Measurements from ENCODE around the gene SYNPR.

The SYNPR gene

GRCh38 chr3:63325386-63325785 is 47.3 kb downstream of the SYNPR start:
- no peak for TF ChIP-seq JUND (IDR thresholded peaks at IDR 0.05; ENCODE audit: low read depth)
- DNase-seq (ENCODE audit: low read depth in 1 of 2, low spot score in 1 of 2), result no peak
- in situ Hi-C loops (cut with HindIII; ENCODE audit: low pct_unique_long_range_greater_than_20kb, low sequenced_read_pairs), result no loop called here

GRCh38 chr3:63328365-63328764 is 50.3 kb downstream of the SYNPR start:
- TF ChIP-seq JUND (IDR thresholded peaks at IDR 0.05; ENCODE audit: low read depth), result no peak
- DNase-seq (ENCODE audit: low read depth in 1 of 2, low spot score in 1 of 2), result no peak
- in situ Hi-C loops (cut with HindIII; ENCODE audit: low pct_unique_long_range_greater_than_20kb, low sequenced_read_pairs), result no loop called here

GRCh38 chr3:63331520-63331919 is 53.4 kb downstream of the SYNPR start:
- DNase-seq (ENCODE audit: low read depth in 1 of 2, low spot score in 1 of 2), result no peak
- in situ Hi-C loops (cut with HindIII; ENCODE audit: low pct_unique_long_range_greater_than_20kb, low sequenced_read_pairs), result no loop called here
- no peak for TF ChIP-seq JUND (IDR thresholded peaks at IDR 0.05; ENCODE audit: low read depth)

- TF ChIP-seq JUND (IDR thresholded peaks at IDR 0.05; ENCODE audit: low read depth), result no peak
- in situ Hi-C loops (cut with HindIII; ENCODE audit: low pct_unique_long_range_greater_than_20kb, low sequenced_read_pairs), result no loop called here
- DNase-seq (ENCODE audit: low read depth in 1 of 2, low spot score in 1 of 2), result peak in 1 of 2 experiments; percentile 10
These were observed 55.7 kb downstream of the SYNPR start for GRCh38 chr3:63333815-63334214.

- DNase-seq (ENCODE audit: low read depth in 1 of 2, low spot score in 1 of 2), result no peak
- in situ Hi-C loops (cut with HindIII; ENCODE audit: low pct_unique_long_range_greater_than_20kb, low sequenced_read_pairs), result no loop called here
- no peak for TF ChIP-seq JUND (IDR thresholded peaks at IDR 0.05; ENCODE audit: low read depth)
These were observed 60.2 kb downstream of the SYNPR start for GRCh38 chr3:63338351-63338750.

GRCh38 chr3:63343674-63344073 is 65.6 kb downstream of the SYNPR start:
- TF ChIP-seq JUND (IDR thresholded peaks at IDR 0.05; ENCODE audit: low read depth), result no peak
- in situ Hi-C loops (cut with HindIII; ENCODE audit: low pct_unique_long_range_greater_than_20kb, low sequenced_read_pairs), result no loop called here
- DNase-seq (ENCODE audit: low read depth in 1 of 2, low spot score in 1 of 2), result no peak

- no peak for DNase-seq (ENCODE audit: low read depth in 1 of 2, low spot score in 1 of 2)
- in situ Hi-C loops (cut with HindIII; ENCODE audit: low pct_unique_long_range_greater_than_20kb, low sequenced_read_pairs), result no loop called here
- TF ChIP-seq JUND (IDR thresholded peaks at IDR 0.05; ENCODE audit: low read depth), result no peak
These were observed 66.6 kb downstream of the SYNPR start for GRCh38 chr3:63344661-63345060.

GRCh38 chr3:63349583-63350573 is 71.8 kb downstream of the SYNPR start:
- in situ Hi-C loops (cut with HindIII; ENCODE audit: low pct_unique_long_range_greater_than_20kb, low sequenced_read_pairs), result no loop called here
- no peak for TF ChIP-seq JUND (IDR thresholded peaks at IDR 0.05; ENCODE audit: low read depth)
- peak in 1 of 2 experiments; percentile 65 for DNase-seq (ENCODE audit: low read depth in 1 of 2, low spot score in 1 of 2)

GRCh38 chr3:63351159-63352007 is 73.3 kb downstream of the SYNPR start:
- TF ChIP-seq JUND (IDR thresholded peaks at IDR 0.05; ENCODE audit: low read depth), result no peak
- peak; percentile 7 to 72 for DNase-seq (ENCODE audit: low read depth in 1 of 2, low spot score in 1 of 2)
- in situ Hi-C loops (cut with HindIII; ENCODE audit: low pct_unique_long_range_greater_than_20kb, low sequenced_read_pairs), result no loop called here

GRCh38 chr3:63352008-63352279 is 73.8 kb downstream of the SYNPR start:
- in situ Hi-C loops (cut with HindIII; ENCODE audit: low pct_unique_long_range_greater_than_20kb, low sequenced_read_pairs), result no loop called here

GRCh38 chr3:63353383-63353782 is 75.3 kb downstream of the SYNPR start:
- in situ Hi-C loops (cut with HindIII; ENCODE audit: low pct_unique_long_range_greater_than_20kb, low sequenced_read_pairs), result no loop called here
- no peak for DNase-seq (ENCODE audit: low read depth in 1 of 2, low spot score in 1 of 2)
- no peak for TF ChIP-seq JUND (IDR thresholded peaks at IDR 0.05; ENCODE audit: low read depth)

More at GRCh38 chr3:63352008-63352279, 73.8 kb downstream of the SYNPR start:
- no peak for DNase-seq (ENCODE audit: low read depth in 1 of 2, low spot score in 1 of 2)
- no peak for TF ChIP-seq JUND (IDR thresholded peaks at IDR 0.05; ENCODE audit: low read depth)

- in situ Hi-C loops (cut with HindIII; ENCODE audit: low pct_unique_long_range_greater_than_20kb, low sequenced_read_pairs), result no loop called here
- DNase-seq (ENCODE audit: low read depth in 1 of 2, low spot score in 1 of 2), result no peak
- TF ChIP-seq JUND (IDR thresholded peaks at IDR 0.05; ENCODE audit: low read depth), result no peak
These were observed 76.1 kb downstream of the SYNPR start for GRCh38 chr3:63354160-63354559.

GRCh38 chr3:63355809-63356208 is 77.7 kb downstream of the SYNPR start:
- no peak for TF ChIP-seq JUND (IDR thresholded peaks at IDR 0.05; ENCODE audit: low read depth)
- no peak for DNase-seq (ENCODE audit: low read depth in 1 of 2, low spot score in 1 of 2)
- in situ Hi-C loops (cut with HindIII; ENCODE audit: low pct_unique_long_range_greater_than_20kb, low sequenced_read_pairs), result no loop called here

Data from T47D (cell line).